ENCODE data around the gene SYMPK.

The SYMPK gene

GRCh38 chr19:45780146-45780447 is 82.8 kb downstream of the SYMPK start:
- TF ChIP-seq PATZ1 (CRISPR knock-in tag; IDR thresholded peaks at IDR 0.05; ENCODE audit: borderline replicate concordance) (no peak), RARB (CRISPR knock-in tag; IDR thresholded peaks at IDR 0.05) (no peak), CSDC2 (CRISPR knock-in tag; IDR thresholded peaks at IDR 0.05) (no peak)
- no peak for ATAC-seq

- ATAC-seq: no peak
- no peak for TF ChIP-seq ISL1 (CRISPR knock-in tag; IDR thresholded peaks at IDR 0.05)
- TF ChIP-seq PPARA (CRISPR knock-in tag; IDR thresholded peaks at IDR 0.05; ENCODE audit: borderline replicate concordance): no peak
- TF ChIP-seq ZC3H10 (CRISPR knock-in tag; IDR thresholded peaks at IDR 0.05): no peak
- no peak for TF ChIP-seq ESRRG (CRISPR knock-in tag; IDR thresholded peaks at IDR 0.05)
- no peak for TF ChIP-seq ZFP30 (CRISPR knock-in tag; IDR thresholded peaks at IDR 0.05)
- no peak for TF ChIP-seq ZFP3 (CRISPR knock-in tag; IDR thresholded peaks at IDR 0.05)
- TF ChIP-seq ZNF70 (CRISPR knock-in tag; IDR thresholded peaks at IDR 0.05): no peak
These were observed 83.5 kb downstream of the SYMPK start for GRCh38 chr19:45779231-45780145.

GRCh38 chr19:45778010-45778661 is 84.8 kb downstream of the SYMPK start:
- TF ChIP-seq ZNF70 (CRISPR knock-in tag; IDR thresholded peaks at IDR 0.05) (no peak), BACH2 (CRISPR knock-in tag; IDR thresholded peaks at IDR 0.05; ENCODE audit: borderline replicate concordance) (no peak), PATZ1 (CRISPR knock-in tag; IDR thresholded peaks at IDR 0.05; ENCODE audit: borderline replicate concordance) (no peak), ZNF565 (CRISPR knock-in tag; conservative IDR thresholded peaks at IDR 0.05; ENCODE audit: low read depth) (no peak), PPARA (CRISPR knock-in tag; IDR thresholded peaks at IDR 0.05; ENCODE audit: borderline replicate concordance) (no peak), ZFP3 (CRISPR knock-in tag; IDR thresholded peaks at IDR 0.05) (no peak), GLIS3 (CRISPR knock-in tag; IDR thresholded peaks at IDR 0.05) (no peak), ARNTL (CRISPR knock-in tag; IDR thresholded peaks at IDR 0.05; ENCODE audit: borderline replicate concordance, low read depth) (no peak), ESRRG (CRISPR knock-in tag; IDR thresholded peaks at IDR 0.05) (no peak)

DNA sequence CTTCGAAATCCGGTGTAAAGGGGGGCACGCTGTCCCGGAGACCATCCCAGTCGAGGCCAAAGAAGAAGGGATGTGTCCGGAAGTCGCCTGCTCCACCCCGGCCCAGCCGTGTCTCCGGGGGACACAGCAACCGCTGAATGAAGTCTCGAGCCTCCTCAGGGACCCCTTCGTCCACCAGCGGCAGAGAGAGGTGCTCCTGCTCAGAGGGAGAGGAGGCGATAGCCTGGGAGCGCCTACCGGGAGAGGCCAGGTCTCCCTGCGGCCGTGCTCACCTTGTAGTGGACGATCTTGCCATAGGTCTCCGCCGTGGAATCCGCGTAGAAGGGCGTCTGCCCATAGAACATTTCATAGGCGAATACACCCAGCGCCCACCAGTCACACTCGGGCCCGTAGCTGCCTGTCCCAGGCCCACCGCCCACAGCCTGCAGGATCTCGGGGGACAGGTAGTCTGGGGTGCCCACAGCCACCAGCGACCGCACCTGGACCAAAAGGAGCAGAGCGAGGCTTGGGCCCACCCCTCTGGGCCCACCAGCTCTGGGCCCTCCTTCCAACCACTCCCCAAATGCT is 85.5 kb downstream of the SYMPK start:
- ATAC-seq: no peak
- TF ChIP-seq ZC3H10 (CRISPR knock-in tag; IDR thresholded peaks at IDR 0.05) (no peak), POU6F1 (CRISPR knock-in tag; IDR thresholded peaks at IDR 0.05; ENCODE audit: borderline replicate concordance, low read depth) (no peak), CSRNP3 (CRISPR knock-in tag; IDR thresholded peaks at IDR 0.05) (no peak), OSR1 (CRISPR knock-in tag; IDR thresholded peaks at IDR 0.05) (no peak), PPARA (CRISPR knock-in tag; IDR thresholded peaks at IDR 0.05; ENCODE audit: borderline replicate concordance) (no peak), TOX (CRISPR knock-in tag; IDR thresholded peaks at IDR 0.05; ENCODE audit: borderline replicate concordance) (no peak), GLIS3 (CRISPR knock-in tag; IDR thresholded peaks at IDR 0.05) (no peak), ESRRG (CRISPR knock-in tag; IDR thresholded peaks at IDR 0.05) (no peak), TCF4 (CRISPR knock-in tag; IDR thresholded peaks at IDR 0.05; ENCODE audit: borderline replicate concordance) (no peak), PATZ1 (CRISPR knock-in tag; IDR thresholded peaks at IDR 0.05; ENCODE audit: borderline replicate concordance) (no peak), BACH2 (CRISPR knock-in tag; IDR thresholded peaks at IDR 0.05; ENCODE audit: borderline replicate concordance) (no peak), ARNTL (CRISPR knock-in tag; IDR thresholded peaks at IDR 0.05; ENCODE audit: borderline replicate concordance, low read depth) (no peak), ZNF565 (CRISPR knock-in tag; conservative IDR thresholded peaks at IDR 0.05; ENCODE audit: low read depth) (no peak)

More at GRCh38 chr19:45778010-45778661, 84.8 kb downstream of the SYMPK start:
- ATAC-seq: no peak
